HG03039 (cell line): Measurements from ENCODE around the gene FCHO1.
"Not testable (repeated sequence)": the region's sequence is repeated elsewhere in the genome, so short reads cannot be mapped to it uniquely, and the experiment has no call there.

Experiments used
- ATAC-seq: cut with Tn5 transposase; IDR thresholded peaks from one replicate; pipeline ENCODE4 v1.9.1; 2021; ENCODE audit warnings: mild to moderate bottlenecking, moderate library complexity; ENCODE audit not compliant: unreplicated experiment

FCHO1 gene

GRCh38 chr19:17790059-17790780, 38.9 kb downstream of the FCHO1 start:
- ATAC-seq = no peak

- ATAC-seq = no peak
These were observed 43.1 kb downstream of the FCHO1 start for GRCh38 chr19:17794412-17794730.

- no peak for ATAC-seq
These were observed 43.6 kb downstream of the FCHO1 start, which contains the start of gene B3GNT3 for GRCh38 chr19:17794731-17795494. TSS of gene B3GNT3 (plus strand) at chr19:17795138. CDS start at chr19:17807808, 12,670 bp downstream.

GRCh38 chr19:17795495-17795856, 44.2 kb downstream of the FCHO1 start:
- no peak for ATAC-seq

GRCh38 chr19:17796013-17796837, 44.9 kb downstream of the FCHO1 start:
- no peak for ATAC-seq

- ATAC-seq = no peak
These were observed 45.7 kb downstream of the FCHO1 start for GRCh38 chr19:17796838-17797423.

- no peak for ATAC-seq
These were observed 46.3 kb downstream of the FCHO1 start for GRCh38 chr19:17797424-17798201.

GRCh38 chr19:17798599-17798998, 47.3 kb downstream of the FCHO1 start:
- not testable (repeated sequence) for ATAC-seq

- ATAC-seq = no peak
These were observed 51.0 kb downstream of the FCHO1 start for GRCh38 chr19:17802137-17802858.

GRCh38 chr19:17803264-17803896, 52.1 kb downstream of the FCHO1 start:
- no peak for ATAC-seq

GRCh38 chr19:17805427-17805826, 54.1 kb downstream of the FCHO1 start:
- ATAC-seq = no peak

- ATAC-seq = no peak
These were observed 55.7 kb downstream of the FCHO1 start for GRCh38 chr19:17806945-17807344.

GRCh38 chr19:17807731-17808316, 56.5 kb downstream of the FCHO1 start:
- ATAC-seq = no peak

GRCh38 chr19:17811103-17811502, 59.8 kb downstream of the FCHO1 start:
- ATAC-seq = no peak

- ATAC-seq = no peak
These were observed 60.4 kb downstream of the FCHO1 start for GRCh38 chr19:17811681-17812080.

GRCh38 chr19:17812099-17812498, 60.8 kb downstream of the FCHO1 start:
- ATAC-seq = no peak

- ATAC-seq = no peak
These were observed 66.5 kb downstream of the FCHO1 start for GRCh38 chr19:17817668-17818363.

GRCh38 chr19:17821190-17821589, 69.9 kb downstream of the FCHO1 start, which contains the start of gene INSL3:
TSS of gene INSL3 (minus strand) at chr19:17821519. CDS start at chr19:17821506, 13 bp downstream.
- no peak for ATAC-seq
